Measurements from ENCODE around the gene KIAA0586.

Gene KIAA0586

DNA sequence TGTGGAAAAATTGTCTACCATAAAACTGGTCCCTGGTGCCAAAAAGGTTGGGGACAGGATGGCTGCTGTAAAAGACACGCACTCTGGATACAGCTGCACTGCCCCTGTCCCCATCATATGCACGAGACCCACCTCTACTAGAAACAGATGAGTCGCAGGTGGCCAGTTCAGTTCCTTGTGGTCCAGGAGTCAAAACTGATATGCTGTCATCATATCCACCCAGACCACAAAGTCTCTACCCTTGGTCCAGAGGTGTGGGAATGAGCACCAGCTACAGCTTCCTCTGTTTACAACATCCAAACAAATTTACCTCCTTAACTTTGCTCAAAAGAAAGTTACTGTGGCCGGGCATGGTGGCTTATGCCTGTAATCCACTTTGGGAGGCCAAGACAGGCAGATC lies 166.5 kb downstream of the KIAA0586 start:
- TF ChIP-seq, protein P1, sequence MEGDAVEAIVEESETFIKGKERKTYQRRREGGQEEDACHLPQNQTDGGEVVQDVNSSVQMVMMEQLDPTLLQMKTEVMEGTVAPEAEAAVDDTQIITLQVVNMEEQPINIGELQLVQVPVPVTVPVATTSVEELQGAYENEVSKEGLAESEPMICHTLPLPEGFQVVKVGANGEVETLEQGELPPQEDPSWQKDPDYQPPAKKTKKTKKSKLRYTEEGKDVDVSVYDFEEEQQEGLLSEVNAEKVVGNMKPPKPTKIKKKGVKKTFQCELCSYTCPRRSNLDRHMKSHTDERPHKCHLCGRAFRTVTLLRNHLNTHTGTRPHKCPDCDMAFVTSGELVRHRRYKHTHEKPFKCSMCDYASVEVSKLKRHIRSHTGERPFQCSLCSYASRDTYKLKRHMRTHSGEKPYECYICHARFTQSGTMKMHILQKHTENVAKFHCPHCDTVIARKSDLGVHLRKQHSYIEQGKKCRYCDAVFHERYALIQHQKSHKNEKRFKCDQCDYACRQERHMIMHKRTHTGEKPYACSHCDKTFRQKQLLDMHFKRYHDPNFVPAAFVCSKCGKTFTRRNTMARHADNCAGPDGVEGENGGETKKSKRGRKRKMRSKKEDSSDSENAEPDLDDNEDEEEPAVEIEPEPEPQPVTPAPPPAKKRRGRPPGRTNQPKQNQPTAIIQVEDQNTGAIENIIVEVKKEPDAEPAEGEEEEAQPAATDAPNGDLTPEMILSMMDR (IDR thresholded peaks at IDR 0.05; ENCODE audit: low read depth, low read length) = no peak
- Histone ChIP-seq H3K36me3 (no peaks in the 10 kb centered on the region), H3K27me3 (ENCODE audit: insufficient read depth, low read depth, severe bottlenecking) (no peaks in the 10 kb centered on the region), H3K9me3 (ENCODE audit: severe bottlenecking) (peaks cover 6% of the 10 kb centered on the region), H3K27ac (no peak overlapping the region), H3K4me3 (ENCODE audit: low read depth, low read length) (no peak overlapping the region)
- no peak for DNase-seq

GRCh38 chr14:58597041-58597440 lies 169.5 kb downstream of the KIAA0586 start:
- no peaks in the 10 kb centered on the region for H3K36me3 ChIP-seq
- TF ChIP-seq, protein P1 (IDR thresholded peaks at IDR 0.05; ENCODE audit: low read depth, low read length) = no peak
- no peak overlapping the region for H3K27ac ChIP-seq
- no peaks in the 10 kb centered on the region for H3K27me3 ChIP-seq (ENCODE audit: insufficient read depth, low read depth, severe bottlenecking)
- H3K4me3 ChIP-seq (ENCODE audit: low read depth, low read length) = no peak overlapping the region
- DNase-seq = no peak
- H3K9me3 ChIP-seq (ENCODE audit: severe bottlenecking) = peaks cover 6% of the 10 kb centered on the region

- H3K9me3 ChIP-seq (ENCODE audit: severe bottlenecking) = peaks cover 6% of the 10 kb centered on the region
- no peaks in the 10 kb centered on the region for H3K27me3 ChIP-seq (ENCODE audit: insufficient read depth, low read depth, severe bottlenecking)
- DNase-seq = no peak
- no peaks in the 10 kb centered on the region for H3K36me3 ChIP-seq
- no peak overlapping the region for H3K27ac ChIP-seq
- TF ChIP-seq, protein P1 (IDR thresholded peaks at IDR 0.05; ENCODE audit: low read depth, low read length) = no peak
- no peak overlapping the region for H3K4me3 ChIP-seq (ENCODE audit: low read depth, low read length)
Measured at GRCh38 chr14:58598028-58598803, 170.7 kb downstream of the KIAA0586 start.

GRCh38 chr14:58598804-58599525 lies 171.4 kb downstream of the KIAA0586 start:
- TF ChIP-seq, protein P1 (IDR thresholded peaks at IDR 0.05; ENCODE audit: low read depth, low read length) = no peak
- H3K9me3 ChIP-seq (ENCODE audit: severe bottlenecking) = peaks cover 6% of the 10 kb centered on the region
- no peaks in the 10 kb centered on the region for H3K36me3 ChIP-seq
- H3K27ac ChIP-seq = no peak overlapping the region
- no peaks in the 10 kb centered on the region for H3K27me3 ChIP-seq (ENCODE audit: insufficient read depth, low read depth, severe bottlenecking)
- no peak for DNase-seq
- H3K4me3 ChIP-seq (ENCODE audit: low read depth, low read length) = no peak overlapping the region

GRCh38 chr14:58599707-58600106 lies 172.2 kb downstream of the KIAA0586 start:
- Histone ChIP-seq H3K27ac (no peak overlapping the region), H3K27me3 (ENCODE audit: insufficient read depth, low read depth, severe bottlenecking) (no peaks in the 10 kb centered on the region), H3K9me3 (ENCODE audit: severe bottlenecking) (peaks cover 6% of the 10 kb centered on the region), H3K36me3 (no peaks in the 10 kb centered on the region), H3K4me3 (ENCODE audit: low read depth, low read length) (no peak overlapping the region)
- TF ChIP-seq, protein P1 (IDR thresholded peaks at IDR 0.05; ENCODE audit: low read depth, low read length) = no peak
- no peak for DNase-seq

Data from WERI-Rb-1 (cell line).